CD14-positive monocyte (primary cell): Measurements from ENCODE around the gene RPL27A. TPM values are rescaled to one million over a fixed set of nuclear protein-coding genes. Genes with fewer than 3 reads are reported as not detected.

Experiments used
- DNase-seq, 3 donors: peaks; one replicate each; pipeline ENCODE4 v3.0.0-alpha.2; 2011 to 2022
- H2AFZ ChIP-seq: 2 replicates; pipeline ENCODE4 v1.6.0; 2012; ENCODE audit warnings: mild to moderate bottlenecking, low read depth, low read length, inconsistent platforms; ENCODE audit not compliant: insufficient read depth, poor library complexity, severe bottlenecking
- H3K27ac ChIP-seq, 2 donors: 1 replicate in 1 of 2; 2 replicates in 1 of 2; pipeline ENCODE4 v1.5.1; 2012 to 2013; ENCODE audit warnings: low read length in 2 of 2, control low read depth in 1 of 2, inconsistent platforms in 1 of 2, low read depth in 1 of 2, mild to moderate bottlenecking in 1 of 2
- H3K27me3 ChIP-seq, 2 donors: one replicate each; pipeline versions ENCODE4 v1.6.0 to v1.6.1; 2011 to 2013; ENCODE audit warnings: low read length in 2 of 2; ENCODE audit not compliant: control insufficient read depth in 2 of 2, insufficient read depth in 2 of 2
- H3K36me3 ChIP-seq, 2 donors: replicated peaks in 1 of 2; 1 replicate in 1 of 2; 2 replicates in 1 of 2; pipeline versions ENCODE4 v1.5.1 to v1.6.1; 2012 to 2013; ENCODE audit warnings: low read length in 2 of 2, control low read depth in 1 of 2, inconsistent platforms in 1 of 2, mild to moderate bottlenecking in 1 of 2; ENCODE audit not compliant: insufficient read depth in 2 of 2, control insufficient read depth in 1 of 2
- H3K4me1 ChIP-seq, 2 donors: 1 replicate in 1 of 2; 2 replicates in 1 of 2; pipeline versions ENCODE4 v1.5.1 to v1.6.1; 2012 to 2013; ENCODE audit warnings: low read length in 2 of 2, control low read depth in 1 of 2, inconsistent platforms in 1 of 2, mild to moderate bottlenecking in 1 of 2, moderate library complexity in 1 of 2; ENCODE audit not compliant: insufficient read depth in 2 of 2, control insufficient read depth in 1 of 2
- H3K4me2 ChIP-seq: replicated peaks from 2 replicates; pipeline ENCODE3; 2012; ENCODE audit warnings: low read length, moderate library complexity, mild to moderate bottlenecking; ENCODE audit not compliant: poor library complexity, severe bottlenecking; ENCODE audit errors: extremely low read depth
- H3K4me3 ChIP-seq, 3 experiments: fragments of 200-600 bp in 1 of 3; sonication (generic) in 1 of 3; replicated peaks in 1 of 3; 1 replicate in 2 of 3; 2 replicates in 1 of 3; pipeline ENCODE4 v1.5.1; 2011 to 2013; ENCODE audit warnings: low read length in 3 of 3, mild to moderate bottlenecking in 3 of 3, control low read depth in 2 of 3, low read depth in 2 of 3, inconsistent platforms in 1 of 3, moderate library complexity in 1 of 3
- H3K79me2 ChIP-seq: 2 replicates; pipeline ENCODE4 v1.6.0; 2012; ENCODE audit warnings: mild to moderate bottlenecking, control low read depth, inconsistent platforms, low read length, moderate library complexity; ENCODE audit not compliant: insufficient read depth
- H3K9ac ChIP-seq: 2 replicates; pipeline ENCODE4 v1.6.0; 2017; ENCODE audit warnings: low read length, mild to moderate bottlenecking; ENCODE audit not compliant: insufficient read depth, poor library complexity, severe bottlenecking
- H3K9me3 ChIP-seq, 2 donors: replicated peaks in 1 of 2; 1 replicate in 1 of 2; 2 replicates in 1 of 2; pipeline versions ENCODE4 v1.5.1 to v1.6.1; 2012 to 2013; ENCODE audit warnings: low read length in 2 of 2, control low read depth in 1 of 2; ENCODE audit not compliant: control insufficient read depth in 1 of 2, insufficient read depth in 1 of 2
- H4K20me1 ChIP-seq: 2 replicates; pipeline ENCODE4 v1.6.0; 2012; ENCODE audit warnings: mild to moderate bottlenecking, low read length, control low read depth, moderate library complexity; ENCODE audit not compliant: insufficient read depth
- H3K27ac Mint-ChIP-seq, 7 donors: one replicate each; pipeline ENCODE4 v1.8.0; 2020; ENCODE audit warnings: mild to moderate bottlenecking in 7 of 7, mixed read lengths in 7 of 7, moderate library complexity in 6 of 7, inconsistent platforms in 2 of 7
- H3K27me3 Mint-ChIP-seq, 3 donors: one replicate each; pipeline ENCODE4 v1.8.0; 2021 to 2022; ENCODE audit warnings: low read depth in 3 of 3, mild to moderate bottlenecking in 3 of 3, mixed read lengths in 3 of 3, moderate library complexity in 3 of 3, inconsistent platforms in 1 of 3
- H3K36me3 Mint-ChIP-seq, 2 donors: one replicate each; pipeline ENCODE4 v1.8.0; 2020; ENCODE audit warnings: mixed read lengths in 2 of 2, inconsistent platforms in 1 of 2, mild to moderate bottlenecking in 1 of 2
- H3K4me1 Mint-ChIP-seq: one replicate; pipeline ENCODE4 v1.8.0; 2020; ENCODE audit warnings: mild to moderate bottlenecking, mixed read lengths
- H3K4me3 Mint-ChIP-seq, 2 donors: one replicate each; pipeline ENCODE4 v1.8.0; 2020; ENCODE audit warnings: mild to moderate bottlenecking in 2 of 2, mixed read lengths in 2 of 2, moderate library complexity in 1 of 2
- H3K9me3 Mint-ChIP-seq, 7 donors: one replicate each; pipeline ENCODE4 v1.8.0; 2020 to 2022; ENCODE audit warnings: mixed read lengths in 7 of 7, mild to moderate bottlenecking in 6 of 7, moderate library complexity in 6 of 7, inconsistent platforms in 2 of 7
- CTCF ChIP-seq: fragments of 200-600 bp; IDR thresholded peaks from one replicate; pipeline ENCODE4 v1.8.0; 2022; ENCODE audit warnings: antibody characterized with exemption, mild to moderate bottlenecking
- WGBS: methylation state at CpG from one replicate; pipeline ENCODE4 v1.1.5; 2013; ENCODE audit warnings: missing lambda C conversion rate; ENCODE audit not compliant: insufficient coverage; 5-methylcytosine and 5-hydroxymethylcytosine counted together
- intact Hi-C, 2 donors: fragments of 100-400 bp; cut with micrococcal nuclease; formaldehyde crosslinking; loops; one replicate each; pipeline versions ENCODE4 v1.15.0 to v1.15.1; 2023
- polyA plus RNA-seq, 3 donors: library from polyadenylated mRNA; depleted of rRNA in 1 of 3; unstranded in 2 of 3; stranded (reverse) in 1 of 3; fragments of 300-500 nt in 2 of 3; fragments of >200 nt in 1 of 3; fragmentation: Illumina TruSeq in 2 of 3; gene quantifications; 1 replicate in 2 of 3; 2 replicates in 1 of 3; pipeline ENCODE4 v1.2.3, GENCODE V29; 2012 to 2021

The RPL27A gene
- polyA plus RNA-seq, 3 donors = 572 to 1,233 (median 1,091) TPM

- Histone ChIP-seq H3K9me3 (no peaks in the 10 kb centered on the region), H2AFZ (peak overlapping the region; percentile 10), H3K27ac (peak overlapping the region in 1 of 2 donors; percentile 25), H3K27me3 (no peaks in the 10 kb centered on the region), H3K4me3 (no peak overlapping the region), H3K79me2 (no peaks in the 10 kb centered on the region), H3K36me3 (no peaks in the 10 kb centered on the region), H3K4me2 (no peak overlapping the region), H4K20me1 (no peaks in the 10 kb centered on the region), H3K4me1 (peaks cover 17 to 22% of the 10 kb centered on the region in 2 donors), H3K9ac (no peak overlapping the region)
- no peak for TF ChIP-seq CTCF
- intact Hi-C loops = no loop called here
- Mint-ChIP-seq H3K36me3 (peaks cover 5 to 9% of the 10 kb centered on the region in 2 donors), H3K4me3 (no peak overlapping the region), H3K4me1 (peaks cover 23% of the 10 kb centered on the region), H3K27ac (peak overlapping the region in 6 of 7 donors; percentile 6 to 62 (median 42)), H3K27me3 (peaks cover 0 to 4% (median 0%) of the 10 kb centered on the region in 3 donors), H3K9me3 (no peaks in the 10 kb centered on the region)
- WGBS = 80% methylated on average over 1 of the region's 3 CpGs
- DNase-seq = no peak
Observed at GRCh38 chr11:8697054-8697453, 14.5 kb downstream of the RPL27A start.

GRCh38 chr11:8698379-8698851 lies 15.8 kb downstream of the RPL27A start:
- no peak overlapping the region for H3K27ac ChIP-seq
- H3K4me1 Mint-ChIP-seq = peaks cover 23% of the 10 kb centered on the region
- H3K36me3 ChIP-seq = no peaks in the 10 kb centered on the region
- H2AFZ ChIP-seq = no peak overlapping the region
- H3K4me3 ChIP-seq = no peak overlapping the region
- intact Hi-C loops = no loop called here
- H3K9ac ChIP-seq = no peak overlapping the region
- no peak overlapping the region for H3K27ac Mint-ChIP-seq
- no peaks in the 10 kb centered on the region for H3K9me3 Mint-ChIP-seq
- TF ChIP-seq CTCF = no peak
- H3K79me2 ChIP-seq = no peaks in the 10 kb centered on the region
- peaks cover 0 to 4% (median 0%) of the 10 kb centered on the region in 3 donors for H3K27me3 Mint-ChIP-seq
- WGBS = 92% methylated on average over 2 of the region's 5 CpGs
- no peak overlapping the region for H3K4me3 Mint-ChIP-seq
- H3K36me3 Mint-ChIP-seq = peaks cover 0 to 9% of the 10 kb centered on the region in 2 donors
- peaks cover 17 to 22% of the 10 kb centered on the region in 2 donors for H3K4me1 ChIP-seq
- H3K4me2 ChIP-seq = no peak overlapping the region
- H4K20me1 ChIP-seq = no peaks in the 10 kb centered on the region
- H3K9me3 ChIP-seq = no peaks in the 10 kb centered on the region
- no peaks in the 10 kb centered on the region for H3K27me3 ChIP-seq
- DNase-seq = no peak
